ENCODE data around the gene MAP7D3.
A peak's percentile ranks its signal among the peaks of the same experiment; 100 is the strongest.

MAP7D3 gene

DNA sequence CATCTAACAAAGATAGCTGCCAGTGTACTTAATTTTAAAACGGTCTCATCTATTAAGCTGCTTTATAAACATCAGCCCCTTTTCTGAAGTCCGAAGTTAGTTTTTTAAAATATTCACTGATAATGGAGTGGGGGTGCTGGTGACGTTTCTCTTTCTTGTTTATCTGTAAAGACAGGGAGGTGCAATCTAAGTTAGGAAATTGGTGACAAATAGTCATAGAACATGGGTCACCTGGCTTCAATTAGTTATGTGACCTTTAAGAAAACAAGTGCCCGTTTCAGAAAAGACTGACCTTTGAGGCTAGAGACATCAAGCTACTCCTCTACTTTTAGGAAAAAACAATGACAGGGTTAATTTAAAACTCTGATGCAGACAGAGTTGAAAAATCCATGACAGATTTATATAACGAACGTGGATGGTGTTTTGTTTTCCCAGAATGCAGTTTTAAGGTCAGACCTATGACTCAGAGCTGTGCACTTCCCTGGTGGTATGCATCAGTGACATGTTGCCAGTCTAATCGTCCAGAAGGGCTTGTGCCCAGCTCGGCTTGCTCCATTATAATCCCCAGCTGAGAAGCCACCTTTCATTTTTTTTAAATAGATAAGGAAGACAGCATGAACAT is 65.7 kb downstream of the MAP7D3 start:
- peak; percentile 49 for DNase-seq (ENCODE audit: low read depth)
- H3K4me3 ChIP-seq (ENCODE audit: low read depth, low read length), result no peak overlapping the region
- TF ChIP-seq CTCF (conservative IDR thresholded peaks at IDR 0.05; ENCODE audit: low read depth, low read length), result no peak

DNA sequence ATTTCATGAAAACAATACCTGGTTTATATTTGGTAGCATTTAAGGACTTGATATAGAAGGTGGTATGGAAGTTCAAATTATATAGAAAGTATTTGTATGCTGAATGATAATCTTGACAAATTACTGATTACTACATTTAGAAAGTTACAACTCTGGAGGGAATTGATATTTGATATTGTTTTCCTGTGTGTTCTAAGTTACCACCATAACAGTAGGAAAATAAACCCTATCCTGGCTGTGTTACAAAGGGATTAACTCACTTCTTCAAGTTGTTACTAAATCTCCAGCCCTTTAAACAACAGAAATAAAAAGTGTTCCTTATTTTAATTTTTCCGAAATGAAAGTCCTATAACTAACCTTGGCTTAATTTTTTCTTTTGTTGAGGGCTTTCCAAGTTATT is 67.3 kb downstream of the MAP7D3 start:
- H3K4me3 ChIP-seq (ENCODE audit: low read depth, low read length), result no peak overlapping the region
- DNase-seq (ENCODE audit: low read depth), result peak; percentile 56
- no peak for TF ChIP-seq CTCF (conservative IDR thresholded peaks at IDR 0.05; ENCODE audit: low read depth, low read length)

GRCh38 chrX:136183172-136183571 is 68.0 kb downstream of the MAP7D3 start:
- TF ChIP-seq CTCF (conservative IDR thresholded peaks at IDR 0.05; ENCODE audit: low read depth, low read length), result no peak
- H3K4me3 ChIP-seq (ENCODE audit: low read depth, low read length), result no peak overlapping the region

GRCh38 chrX:136182414-136182813 is 68.8 kb downstream of the MAP7D3 start:
- TF ChIP-seq CTCF (conservative IDR thresholded peaks at IDR 0.05; ENCODE audit: low read depth, low read length), result no peak
- DNase-seq (ENCODE audit: low read depth), result no peak
- no peak overlapping the region for H3K4me3 ChIP-seq (ENCODE audit: low read depth, low read length)

More at GRCh38 chrX:136183172-136183571, 68.0 kb downstream of the MAP7D3 start:
- DNase-seq (ENCODE audit: low read depth), result no peak

DNA sequence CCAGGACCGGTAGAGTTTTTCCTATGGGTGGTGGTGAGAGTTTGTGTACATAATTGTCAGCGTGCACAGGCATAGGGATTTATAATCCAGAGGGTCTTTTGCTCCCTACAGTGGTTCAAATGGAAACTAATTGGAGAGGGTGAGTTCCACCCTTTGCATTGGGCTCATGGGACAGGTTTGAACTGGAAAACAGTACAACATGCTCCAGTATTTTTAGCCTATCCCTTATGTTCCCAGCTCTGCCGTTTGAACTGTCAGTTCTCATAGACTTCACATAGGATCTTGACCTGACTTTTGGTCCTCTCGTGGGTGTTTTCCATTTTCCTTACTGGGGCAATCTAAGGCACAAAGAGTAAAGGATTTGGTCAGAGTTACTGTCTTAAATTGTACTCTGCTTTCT is 72.1 kb downstream of the MAP7D3 start:
- TF ChIP-seq CTCF (conservative IDR thresholded peaks at IDR 0.05; ENCODE audit: low read depth, low read length), result no peak

GRCh38 chrX:136176399-136176825 is 74.8 kb downstream of the MAP7D3 start:
- H3K4me3 ChIP-seq (ENCODE audit: low read depth, low read length), result no peak overlapping the region
- peak; percentile 95 for DNase-seq (ENCODE audit: low read depth)
- TF ChIP-seq CTCF (conservative IDR thresholded peaks at IDR 0.05; ENCODE audit: low read depth, low read length), result no peak

More for the DNA sequence above, 72.1 kb downstream of the MAP7D3 start:
- no peak overlapping the region for H3K4me3 ChIP-seq (ENCODE audit: low read depth, low read length)
- DNase-seq (ENCODE audit: low read depth), result no peak

GRCh38 chrX:136171420-136171819 is 79.8 kb downstream of the MAP7D3 start:
- H3K4me3 ChIP-seq (ENCODE audit: low read depth, low read length), result no peak overlapping the region
- TF ChIP-seq CTCF (conservative IDR thresholded peaks at IDR 0.05; ENCODE audit: low read depth, low read length), result no peak
- DNase-seq (ENCODE audit: low read depth), result no peak

All from choroid plexus epithelial cell (primary cell).